HG02571 (cell line): Measurements from ENCODE around the gene NWD2.

Source experiments
- ATAC-seq: cut with Tn5 transposase; IDR thresholded peaks from one replicate; pipeline ENCODE4 v1.9.1; 2021; ENCODE audit warnings: mild to moderate bottlenecking, moderate library complexity; ENCODE audit not compliant: unreplicated experiment

Gene NWD2

DNA sequence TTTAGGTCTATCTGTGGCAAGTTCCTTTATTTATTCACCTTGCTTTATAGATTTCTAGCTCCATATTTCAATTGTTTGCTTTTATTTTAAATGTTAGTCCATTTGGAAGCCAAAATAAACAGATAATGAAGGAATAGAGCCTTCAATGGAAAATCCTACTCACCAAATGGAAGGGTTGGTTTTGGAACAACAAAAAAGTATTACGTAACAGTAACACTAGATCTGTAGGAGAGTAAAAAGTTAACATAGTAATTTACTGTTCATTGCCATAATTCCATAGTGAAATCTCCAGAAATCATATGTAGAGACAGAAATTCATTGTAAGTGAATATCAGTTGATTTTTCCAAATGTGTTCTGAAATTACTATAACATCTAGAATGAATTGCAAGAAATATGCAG lies 34.6 kb downstream of the NWD2 start:
- no peak for ATAC-seq

DNA sequence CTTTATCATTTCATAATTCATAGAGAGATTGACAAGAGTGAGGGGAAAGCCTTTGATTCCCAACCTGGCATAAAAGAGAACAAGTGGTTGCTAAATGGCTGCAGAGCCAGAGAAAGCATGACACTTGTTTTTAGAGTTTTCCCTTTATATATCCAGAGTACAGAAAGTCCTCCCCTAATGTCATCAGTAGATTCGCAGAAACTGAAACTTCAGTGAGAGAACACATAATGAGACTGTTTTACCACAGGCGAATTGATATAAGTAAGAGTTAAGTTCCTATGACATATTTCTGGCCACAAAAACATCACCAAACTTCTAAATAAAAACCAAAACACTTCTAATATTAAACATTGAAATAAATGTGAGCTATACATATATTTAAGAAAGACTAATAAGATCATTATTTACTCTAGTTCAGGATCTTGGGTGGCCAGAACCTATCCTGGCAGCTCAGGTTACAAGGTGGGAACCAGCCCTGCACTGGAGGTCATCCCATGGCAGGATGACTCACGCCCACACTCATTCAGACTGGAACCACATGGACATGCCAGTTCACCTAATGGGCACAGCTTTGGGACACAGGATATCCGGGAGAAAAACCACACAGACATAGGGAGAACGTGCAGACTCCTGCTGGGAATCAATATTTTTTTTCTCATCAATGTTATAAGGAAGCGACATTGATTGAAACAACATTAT lies 35.5 kb downstream of the NWD2 start:
- ATAC-seq, result no peak

DNA sequence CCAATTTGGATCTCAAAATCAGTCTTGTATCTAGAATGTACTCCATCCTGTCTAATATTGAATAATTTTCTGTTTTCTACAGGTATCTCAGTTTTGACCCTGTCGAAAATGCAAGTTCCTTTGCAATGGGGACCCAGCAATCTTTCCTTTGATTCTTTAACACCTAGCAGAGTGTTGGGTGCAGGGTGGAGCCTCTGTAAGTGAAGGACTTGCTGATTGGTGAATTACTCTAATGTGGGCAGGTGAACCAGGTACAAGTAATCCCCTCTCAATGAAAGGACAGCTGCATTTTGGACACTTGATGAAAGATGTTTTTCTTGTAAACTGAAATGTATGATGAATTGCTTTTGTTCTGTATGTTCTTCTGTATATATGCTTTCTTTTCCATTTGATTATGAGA lies 54.9 kb downstream of the NWD2 start:
- ATAC-seq, result no peak

DNA sequence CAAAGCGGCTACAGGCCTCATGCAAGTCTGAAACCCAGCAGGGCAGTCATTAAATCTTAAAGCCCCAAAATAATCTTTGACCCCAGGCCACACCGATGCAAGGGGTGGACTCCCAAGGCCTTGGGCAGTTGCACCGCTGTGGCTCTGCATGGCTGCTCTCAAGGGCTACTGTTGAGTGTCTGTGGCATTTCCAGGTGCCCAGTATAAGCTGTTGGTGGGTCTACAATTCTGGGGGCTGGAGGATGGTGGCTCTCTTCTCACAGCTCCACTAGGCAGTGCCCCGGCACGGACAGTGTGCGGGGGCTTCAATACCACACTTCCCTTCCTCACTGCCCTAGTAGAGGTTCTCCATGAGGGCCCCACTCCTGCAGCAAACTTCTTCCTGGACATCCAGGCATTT lies 60.1 kb downstream of the NWD2 start:
- no peak for ATAC-seq

DNA sequence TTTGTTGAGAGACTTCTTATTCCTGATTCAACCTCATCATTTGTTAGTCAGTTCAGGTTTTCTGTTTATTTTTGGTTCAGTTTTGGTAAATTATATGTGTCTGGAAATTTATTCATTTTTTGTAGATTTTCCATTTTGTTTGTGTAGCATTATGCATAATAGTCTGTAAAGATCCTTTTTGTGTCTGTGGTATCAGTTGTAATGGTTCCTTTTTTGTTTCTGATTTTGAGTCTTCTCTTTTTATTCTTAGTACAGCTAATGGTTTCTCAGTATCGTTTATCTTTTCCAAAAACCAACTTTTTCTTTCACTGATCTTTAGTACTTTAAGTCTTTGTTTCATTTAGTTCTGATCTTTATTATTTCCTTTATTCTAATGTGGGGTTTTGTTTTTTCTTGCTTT lies 61.4 kb downstream of the NWD2 start:
- ATAC-seq, result no peak

DNA sequence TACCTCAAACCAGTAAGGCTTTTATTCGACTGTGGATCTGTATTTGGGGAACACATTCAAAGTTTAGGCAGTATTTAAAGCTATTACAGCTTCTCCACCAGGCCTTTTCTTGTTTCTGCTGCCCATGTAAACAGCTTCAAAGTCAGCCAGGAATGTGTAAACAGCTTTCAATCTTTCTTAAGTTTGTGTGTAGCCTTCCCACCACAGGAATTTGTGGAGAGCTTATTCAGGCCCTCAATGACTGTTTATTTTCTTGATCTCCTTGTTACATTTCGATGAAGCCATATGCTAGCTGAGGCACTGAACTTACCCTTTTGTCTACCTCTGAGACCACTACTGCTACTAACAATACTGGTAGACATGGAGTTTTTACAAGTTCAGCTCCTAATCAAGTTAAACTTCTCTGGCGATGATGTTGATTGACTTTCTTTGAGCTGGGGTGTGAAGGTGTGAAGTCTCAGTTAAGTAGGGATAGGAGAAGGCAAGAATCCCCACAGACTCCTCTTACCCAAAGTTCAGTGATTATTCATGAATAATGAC lies 72.6 kb downstream of the NWD2 start:
- no peak for ATAC-seq

DNA sequence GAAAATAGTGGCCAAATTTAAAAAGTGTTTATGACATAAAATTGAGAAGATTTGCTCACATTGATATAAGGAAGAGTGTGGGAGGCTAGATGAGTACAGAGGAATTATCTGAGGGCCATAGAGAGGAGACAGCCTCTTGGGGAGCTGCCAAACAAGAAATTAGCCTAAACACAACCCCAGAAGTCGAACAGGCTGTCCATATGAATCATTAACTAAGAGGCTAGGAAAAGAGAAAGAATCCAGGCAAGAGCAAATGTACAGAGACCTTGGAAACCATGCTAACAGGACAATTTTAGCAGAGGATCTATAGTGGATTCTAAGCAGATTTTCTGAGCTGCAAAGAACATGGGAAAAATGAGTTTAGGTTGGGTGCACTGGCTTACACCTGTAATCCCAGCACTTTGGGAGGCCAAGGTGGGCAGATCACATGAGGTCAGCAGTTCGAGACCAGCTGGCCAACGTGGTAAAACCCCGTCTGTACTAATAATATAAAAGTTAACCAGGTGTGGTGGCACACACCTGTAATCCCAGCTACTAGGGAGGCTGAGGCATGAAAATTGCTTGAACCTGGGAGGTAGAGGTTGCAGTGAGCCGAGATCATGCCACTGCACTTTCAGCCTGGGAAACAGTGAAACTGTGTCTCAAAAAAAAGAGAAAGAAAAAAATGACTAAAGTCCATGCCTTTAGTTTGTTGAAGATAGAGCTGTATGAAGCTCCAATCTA lies 76.1 kb downstream of the NWD2 start:
- no peak for ATAC-seq

DNA sequence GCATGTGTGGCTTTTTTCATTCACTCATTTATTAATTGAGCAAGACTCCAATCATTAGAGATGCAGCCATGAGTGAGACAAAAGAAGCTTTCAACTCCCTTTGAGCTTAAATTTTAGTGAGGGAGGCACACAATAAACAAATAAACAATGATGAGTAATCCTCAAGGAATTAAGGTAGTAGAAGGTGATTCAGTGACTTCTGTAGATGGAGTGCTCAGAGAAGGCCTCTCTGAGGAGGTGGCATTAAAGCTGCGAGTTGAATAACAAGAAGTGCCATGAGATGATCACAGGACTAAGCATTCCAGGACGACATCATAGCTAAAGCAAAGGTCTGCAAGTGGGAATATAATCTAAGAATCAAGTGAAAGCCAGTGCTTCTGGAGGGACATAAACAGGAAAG lies 77.6 kb downstream of the NWD2 start:
- no peak for ATAC-seq

DNA sequence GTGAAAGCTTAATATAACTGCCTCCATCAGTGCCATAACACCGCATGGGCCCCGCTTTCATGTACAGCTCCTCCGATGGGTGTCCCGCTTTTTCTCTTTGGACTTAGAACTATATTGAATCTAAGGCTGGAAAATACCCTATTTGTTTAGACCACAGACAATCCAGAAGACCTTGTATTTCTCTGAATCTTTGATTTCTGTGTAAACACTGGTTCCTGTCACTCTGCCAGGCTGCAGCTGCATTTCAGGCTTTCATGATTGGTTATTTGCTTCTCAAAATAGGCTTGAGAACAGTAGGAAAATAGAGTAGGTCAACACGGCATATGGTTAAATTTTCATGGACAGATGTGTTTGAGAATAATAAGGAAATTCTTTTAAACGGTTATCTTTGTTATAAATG lies 80.0 kb downstream of the NWD2 start:
- no peak for ATAC-seq

DNA sequence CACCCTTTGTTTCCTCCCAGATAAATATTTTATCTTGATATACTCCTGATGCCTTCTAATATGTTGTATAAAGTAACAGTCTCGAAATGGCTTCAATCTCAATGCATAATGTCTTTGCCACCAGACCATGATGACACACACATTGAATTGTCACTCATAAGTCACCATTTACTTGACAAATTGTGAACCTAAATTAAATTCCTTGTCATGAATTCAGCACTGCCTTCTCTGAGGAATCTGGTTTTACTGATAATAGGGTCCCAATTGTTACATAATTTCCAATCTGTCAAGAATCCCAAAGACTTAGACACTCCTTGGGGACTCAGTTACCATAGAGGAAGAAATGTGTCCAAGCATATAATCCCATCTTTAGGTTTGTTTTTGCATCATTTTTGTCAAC lies 82.3 kb downstream of the NWD2 start:
- no peak for ATAC-seq

DNA sequence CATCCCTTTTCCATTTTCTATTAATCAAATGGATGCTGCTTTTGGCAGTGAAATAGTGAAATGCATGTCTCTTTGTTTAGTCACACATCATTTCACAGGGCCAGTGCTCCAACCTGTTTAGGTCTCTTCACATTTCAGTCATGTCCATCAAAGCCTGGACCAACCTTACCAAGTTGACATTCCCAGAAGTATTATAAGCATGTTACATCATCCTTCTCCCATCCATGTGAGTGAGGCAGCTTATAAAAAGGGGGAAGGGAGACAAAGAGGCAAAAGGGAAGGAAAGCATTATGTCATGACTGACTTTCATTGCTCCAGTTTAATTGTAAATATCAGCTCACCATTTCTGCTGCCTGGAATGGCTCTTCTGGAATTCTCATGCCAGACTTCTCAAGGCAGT lies 94.4 kb downstream of the NWD2 start:
- ATAC-seq, result no peak

DNA sequence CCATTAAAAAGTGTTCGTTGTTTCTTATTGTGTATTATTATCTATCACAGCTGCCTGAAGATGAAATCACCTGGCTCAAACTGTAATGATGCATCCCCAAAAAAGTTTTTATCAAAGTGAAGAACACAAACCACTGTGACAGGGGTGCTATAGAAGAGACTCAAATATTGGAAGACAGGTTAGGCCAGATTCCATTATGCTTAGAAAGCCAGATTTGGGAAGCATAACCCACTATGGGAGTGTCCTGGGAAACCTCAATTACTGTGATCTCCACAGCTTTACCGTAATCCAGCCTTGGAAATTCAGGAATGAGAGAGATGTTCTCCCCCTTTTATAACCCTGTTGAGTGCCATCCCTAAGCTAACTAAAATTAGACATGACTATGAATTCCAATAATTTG lies 114.2 kb downstream of the NWD2 start:
- ATAC-seq, result no peak

DNA sequence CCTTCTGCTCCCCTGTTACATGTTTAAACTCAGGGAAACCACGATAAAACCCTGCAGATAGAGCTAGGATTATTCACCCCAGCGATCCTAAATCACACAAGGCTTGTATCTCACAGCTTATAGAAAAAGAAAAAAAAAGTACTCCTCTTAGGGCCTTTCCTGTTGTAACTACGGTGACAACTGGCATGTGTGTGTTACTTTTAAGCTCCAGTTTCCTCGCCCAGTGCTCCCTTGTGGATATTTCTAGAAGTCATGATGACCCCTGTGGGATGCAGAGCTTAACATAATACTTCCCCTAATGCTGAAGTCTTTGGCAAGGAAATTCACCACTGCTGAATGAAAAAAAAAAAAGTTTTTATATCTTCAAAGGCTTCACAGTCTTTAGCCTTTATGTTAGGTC lies 114.7 kb downstream of the NWD2 start:
- ATAC-seq, result no peak

DNA sequence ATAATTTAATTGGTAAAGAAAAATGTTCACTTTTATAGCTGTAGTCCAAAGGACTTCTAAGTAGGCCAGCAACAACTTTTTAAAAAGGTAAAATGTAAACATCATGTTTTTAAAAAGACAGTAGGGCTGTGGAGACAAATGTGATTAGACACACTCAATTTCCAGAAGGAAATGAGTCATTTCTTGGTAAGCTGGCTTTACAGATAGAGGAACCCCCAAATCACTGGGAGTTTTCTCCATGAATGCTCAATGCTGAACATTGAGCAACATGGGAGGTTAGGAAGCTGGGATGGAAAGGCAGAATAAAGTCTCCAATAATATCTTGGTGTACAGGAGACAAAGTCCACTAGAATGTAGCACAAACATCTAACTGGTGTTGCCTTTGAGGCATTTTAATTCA lies 121.3 kb downstream of the NWD2 start:
- ATAC-seq, result no peak

DNA sequence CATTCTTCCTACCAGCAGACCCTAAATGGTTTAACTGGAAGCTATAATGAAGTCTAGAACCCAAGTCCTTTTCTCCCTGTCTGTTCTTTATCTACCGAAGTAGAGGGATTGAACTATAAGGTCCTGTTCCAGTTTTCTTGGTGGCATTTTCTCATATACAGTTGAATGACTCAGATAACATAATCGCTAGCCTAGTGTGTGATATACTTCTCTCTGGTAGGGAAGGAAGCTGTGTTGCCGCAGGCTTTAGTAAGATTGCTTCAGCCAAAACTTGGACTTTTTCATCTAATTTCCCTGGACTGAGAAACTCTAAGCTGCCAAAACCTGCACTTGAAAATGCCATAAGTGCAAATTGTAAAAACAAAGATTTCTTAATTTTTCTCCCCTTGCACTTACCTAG lies 123.4 kb downstream of the NWD2 start:
- ATAC-seq, result no peak

DNA sequence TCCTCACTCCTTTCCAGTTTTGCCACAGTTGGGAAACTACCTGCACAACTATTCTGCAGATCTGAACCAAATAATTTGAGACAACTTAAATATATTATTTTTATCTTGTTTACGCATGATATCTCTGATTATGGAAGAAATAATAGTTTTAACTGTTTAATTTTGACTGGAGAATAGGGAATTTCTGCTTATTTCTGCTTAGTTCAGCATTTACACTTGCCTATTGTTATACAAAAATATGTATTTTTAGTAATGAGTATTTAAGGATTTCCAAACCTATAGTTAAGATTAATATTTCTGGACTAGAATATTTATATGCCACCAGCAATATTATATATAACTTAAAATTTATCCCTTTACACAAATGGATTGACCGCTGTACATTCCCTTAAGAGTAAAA lies 125.5 kb downstream of the NWD2 start:
- ATAC-seq, result no peak

DNA sequence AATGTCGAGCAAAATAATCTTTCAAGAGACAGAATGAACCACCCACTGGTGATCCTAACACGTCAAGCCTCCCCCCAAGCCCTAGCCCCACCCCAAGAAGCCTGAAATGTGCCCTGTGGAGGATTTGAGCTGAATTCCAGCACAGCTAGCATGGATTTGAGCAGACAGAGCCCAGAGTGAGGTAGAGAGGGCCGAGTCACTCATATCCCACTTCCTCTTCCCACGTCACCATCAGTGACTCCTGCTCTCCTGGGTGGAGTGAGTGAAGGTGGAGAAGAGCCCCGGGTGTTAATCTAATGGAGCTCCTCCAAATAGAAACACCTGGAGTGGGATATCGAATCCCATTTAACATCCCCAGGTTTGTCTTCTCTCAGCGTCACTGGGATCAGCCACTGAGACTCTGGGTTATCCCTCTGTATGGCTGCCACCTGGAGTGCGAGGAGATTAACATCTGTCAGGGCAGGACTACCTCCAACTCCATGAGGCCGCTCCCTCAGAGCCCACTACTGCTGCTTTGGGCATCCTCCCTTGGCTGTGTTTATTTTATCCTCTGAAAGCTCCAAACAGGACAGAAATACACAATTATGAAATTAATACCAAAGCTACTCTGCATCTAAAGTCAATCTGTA lies 136.6 kb downstream of the NWD2 start:
- no peak for ATAC-seq

DNA sequence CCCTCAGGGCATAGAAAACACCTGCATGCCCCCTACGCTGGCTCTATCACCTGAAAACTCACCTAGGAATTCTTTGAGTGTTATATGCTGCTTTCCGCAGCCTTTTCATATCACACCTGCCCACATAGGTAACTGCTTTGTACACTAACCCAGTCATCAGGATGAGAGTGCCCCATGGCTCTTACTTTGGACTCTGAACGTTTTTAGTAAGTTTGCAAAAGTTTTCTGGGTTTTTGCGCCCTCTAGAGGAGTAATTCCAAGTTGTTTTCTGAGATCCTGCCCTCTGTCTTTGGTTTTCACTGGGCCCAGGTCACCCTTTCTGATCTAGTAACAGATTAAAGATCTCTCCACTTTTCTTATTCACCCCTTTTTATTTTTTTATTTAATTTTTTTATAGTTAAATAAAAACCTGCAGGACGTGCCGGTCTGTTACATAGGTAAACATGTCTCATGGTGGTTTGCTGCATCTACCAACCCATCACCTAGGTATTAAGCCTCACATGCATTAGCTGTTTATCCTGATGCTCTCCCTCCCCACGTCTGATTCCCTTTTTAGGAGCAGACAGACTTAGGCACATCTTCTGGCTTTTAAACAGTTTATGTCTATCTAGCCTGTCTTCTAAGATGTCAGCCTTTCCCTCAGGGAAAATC lies 139.2 kb downstream of the NWD2 start:
- ATAC-seq, result no peak

DNA sequence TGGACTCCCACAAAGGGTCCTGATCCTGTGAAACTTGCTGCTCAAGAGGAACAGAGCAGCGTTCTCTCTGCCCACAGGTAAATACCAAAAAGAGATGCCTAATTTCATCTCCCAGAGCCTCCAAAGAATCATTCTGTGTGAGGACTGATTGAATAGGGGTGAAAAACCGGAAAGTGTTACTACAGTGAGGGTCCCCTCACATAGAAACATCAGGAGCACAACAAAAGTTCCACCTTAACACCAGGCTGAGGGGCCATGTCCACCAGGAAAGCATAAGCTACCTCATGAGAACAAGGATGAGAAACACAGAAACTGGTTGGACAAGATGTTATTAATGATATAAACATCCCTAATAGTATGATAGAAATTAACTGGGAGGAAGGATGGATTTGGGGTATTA lies 140.9 kb downstream of the NWD2 start:
- no peak for ATAC-seq

DNA sequence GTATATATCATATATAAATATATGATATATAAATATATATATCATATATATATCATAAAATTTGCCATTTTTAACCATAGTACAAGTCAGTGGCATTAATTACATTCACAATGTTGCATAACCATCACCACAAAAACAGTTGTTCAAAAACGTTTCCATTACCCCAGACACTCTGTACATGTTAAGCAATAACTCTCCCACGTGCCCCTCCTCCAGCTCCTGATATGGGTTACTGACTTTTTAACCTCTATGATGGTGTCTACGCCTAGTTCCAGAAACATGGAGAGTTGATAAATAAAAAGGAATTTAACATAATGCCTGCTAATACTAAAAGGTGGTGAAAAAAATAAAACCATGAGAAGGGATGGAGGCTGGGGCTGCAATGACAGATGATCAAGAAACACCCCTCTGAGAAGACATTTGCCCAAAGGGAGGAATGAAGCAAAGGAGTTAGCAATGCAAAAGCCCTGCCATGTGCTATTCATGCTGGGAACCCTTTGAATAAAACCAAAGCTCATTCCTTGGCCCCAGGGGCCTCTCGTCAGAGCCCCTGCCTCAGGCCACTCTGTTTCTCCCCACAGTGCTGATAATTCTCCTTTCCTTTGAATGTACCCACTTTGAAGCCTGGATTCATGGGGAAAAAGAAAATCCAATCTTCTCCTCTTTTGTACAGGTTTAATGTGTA lies 144.3 kb downstream of the NWD2 start:
- ATAC-seq, result no peak

DNA sequence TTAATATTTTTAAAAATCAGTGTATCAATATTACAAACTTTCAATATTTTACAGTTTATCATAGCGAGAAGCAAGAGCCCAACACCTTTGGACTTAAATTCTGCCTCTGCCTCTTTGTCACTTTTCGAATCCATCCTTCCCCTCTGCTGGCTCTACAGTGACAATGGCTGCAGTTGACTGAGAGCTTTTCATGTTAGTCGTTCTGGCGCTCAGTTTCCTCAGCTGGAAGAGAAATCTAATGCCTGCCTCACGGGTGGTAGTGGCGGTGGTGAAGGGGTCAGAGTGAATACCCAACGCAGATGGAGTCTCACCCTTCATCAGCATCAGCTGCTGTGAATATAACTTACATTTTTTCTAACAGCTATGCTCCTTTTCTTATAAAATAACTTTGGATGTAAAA lies 144.8 kb downstream of the NWD2 start:
- ATAC-seq, result no peak
